ENCODE data around the gene MOGAT1.

DNA sequence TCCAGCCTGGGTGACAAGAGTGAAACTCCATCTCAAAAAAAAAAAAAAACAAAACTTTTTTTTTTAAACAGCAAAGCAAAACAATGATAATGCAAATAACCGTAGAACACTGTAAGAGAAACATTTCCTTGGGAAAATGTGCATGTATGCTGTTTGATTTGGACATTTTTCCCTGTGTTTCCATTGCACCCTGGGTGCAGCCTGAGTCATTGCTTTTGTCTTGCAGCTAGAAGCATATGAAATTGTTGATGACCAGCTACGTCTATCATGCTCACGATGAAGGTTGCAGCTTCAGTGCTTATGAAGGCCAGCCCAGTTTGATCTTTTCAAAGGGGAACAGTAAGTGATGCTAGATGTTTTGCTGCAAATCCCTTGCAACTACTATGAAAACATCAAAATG lies 41.5 kb downstream of the MOGAT1 start:
- no peak for TF ChIP-seq ZNF274 (IDR thresholded peaks at IDR 0.05; ENCODE audit: low read depth, low read length)
- TF ChIP-seq SUZ12 (IDR thresholded peaks at IDR 0.05; ENCODE audit: extremely low read depth, insufficient read depth, insufficient read length) = no peak
- no peak for TF ChIP-seq YY1 (IDR thresholded peaks at IDR 0.05; ENCODE audit: insufficient read depth, insufficient read length)

All from NT2/D1 (cell line).